Measurements from ENCODE around the gene PLXNA4. TPM values are rescaled to one million over a fixed set of nuclear protein-coding genes. Genes with fewer than 3 reads are reported as not detected.

The PLXNA4 gene
- total and polyA plus RNA-seq, 2 donors (not counting 1 experiment from before 2014, with no cell fraction given), result not detected

DNA sequence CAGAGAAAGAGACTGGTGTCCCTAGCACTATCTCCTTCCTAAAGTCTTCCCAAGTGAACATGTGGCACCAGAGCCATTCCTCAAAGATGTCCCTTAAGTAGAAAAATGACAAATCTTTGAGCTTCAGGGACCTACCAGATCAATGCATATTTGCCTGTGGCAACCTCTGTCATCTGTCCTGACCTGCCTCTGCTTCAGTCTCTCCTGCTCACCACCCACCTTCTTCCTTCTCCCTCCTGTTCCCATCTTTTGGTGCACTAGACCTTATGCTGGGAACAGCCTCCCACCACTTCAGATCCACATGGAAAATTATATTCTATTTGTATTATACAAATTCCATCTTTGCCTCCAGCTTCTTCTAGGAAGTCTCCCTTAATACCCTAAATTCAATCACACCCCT is 386.4 kb downstream of the PLXNA4 start:
- H3K27me3 Mint-ChIP-seq, result peaks cover 5% of the 10 kb centered on the region
- H3K27ac Mint-ChIP-seq, result no peak overlapping the region
- ChIA-PET CTCF (no interaction called here), POLR2A (no interaction called here)
- no peak overlapping the region for H3K4me3 ChIP-seq (ENCODE audit: control extremely low read depth in 1 of 5, extremely low read depth in 1 of 5, insufficient read depth in 1 of 5, low read depth in 2 of 5, low read length in 4 of 5)
- TF ChIP-seq CTCF (IDR thresholded peaks at IDR 0.05), result no peak
- TF ChIP-seq EZH2 (IDR thresholded peaks at IDR 0.05; ENCODE audit: borderline replicate concordance, insufficient read depth, low read depth, low read length, poor library complexity, severe bottlenecking), result no peak
- intact Hi-C loops (cut with micrococcal nuclease), result no loop called here
- no peaks in the 10 kb centered on the region for H3K4me1 ChIP-seq (ENCODE audit: control insufficient read depth in 2 of 2, insufficient read depth in 2 of 2, low read length in 2 of 2)
- H4K20me1 ChIP-seq (ENCODE audit: control insufficient read depth, insufficient read depth, low read length, poor library complexity, severe bottlenecking), result no peaks in the 10 kb centered on the region
- DNase-seq (no peak), ATAC-seq (ENCODE audit: low read depth) (no peak)
- H3K9me3 Mint-ChIP-seq (ENCODE audit: insufficient read depth), result peaks cover 3% of the 10 kb centered on the region
- H3K79me2 ChIP-seq (ENCODE audit: control insufficient read depth, insufficient read depth, low read length), result no peaks in the 10 kb centered on the region
- H3K9me3 ChIP-seq (ENCODE audit: control extremely low read depth in 1 of 3, control insufficient read depth in 2 of 3, insufficient read depth in 1 of 3, low read length in 2 of 3), result peaks cover 0 to 25% (median 0%) of the 10 kb centered on the region in 3 donors
- H2AFZ ChIP-seq (ENCODE audit: insufficient read depth, low read depth, low read length, poor library complexity, severe bottlenecking), result no peak overlapping the region
- no peak overlapping the region for H3K27ac ChIP-seq (ENCODE audit: low read length in 2 of 2)
- no peaks in the 10 kb centered on the region for H3K36me3 ChIP-seq (replicated peaks in 1 of 2; ENCODE audit: control extremely low read depth in 1 of 2, control insufficient read depth in 1 of 2, extremely low read depth in 1 of 2, insufficient read depth in 2 of 2, low read length in 1 of 2)
- no peaks in the 10 kb centered on the region for H3K4me1 Mint-ChIP-seq
- H3K4me2 ChIP-seq (replicated peaks; ENCODE audit: low read depth, low read length, poor library complexity, severe bottlenecking), result no peak overlapping the region
- no peak overlapping the region for H3K9ac ChIP-seq (ENCODE audit: low read length)
- H3K4me3 Mint-ChIP-seq, result no peak overlapping the region
- no peaks in the 10 kb centered on the region for H3K27me3 ChIP-seq (replicated peaks in 1 of 4; ENCODE audit: control extremely low read depth in 1 of 4, control insufficient read depth in 3 of 4, insufficient read depth in 4 of 4, low read length in 3 of 4)

GRCh38 chr7:132187869-132188789 is 388.1 kb downstream of the PLXNA4 start:
- ATAC-seq (ENCODE audit: low read depth), result no peak
- Histone ChIP-seq H3K4me2 (replicated peaks; ENCODE audit: low read depth, low read length, poor library complexity, severe bottlenecking) (no peak overlapping the region), H2AFZ (ENCODE audit: insufficient read depth, low read depth, low read length, poor library complexity, severe bottlenecking) (no peak overlapping the region), H3K27ac (ENCODE audit: low read length in 2 of 2) (no peak overlapping the region), H3K36me3 (replicated peaks in 1 of 2; ENCODE audit: control extremely low read depth in 1 of 2, control insufficient read depth in 1 of 2, extremely low read depth in 1 of 2, insufficient read depth in 2 of 2, low read length in 1 of 2) (no peaks in the 10 kb centered on the region), H3K27me3 (replicated peaks in 1 of 4; ENCODE audit: control extremely low read depth in 1 of 4, control insufficient read depth in 3 of 4, insufficient read depth in 4 of 4, low read length in 3 of 4) (no peaks in the 10 kb centered on the region), H3K9ac (ENCODE audit: low read length) (no peak overlapping the region), H4K20me1 (ENCODE audit: control insufficient read depth, insufficient read depth, low read length, poor library complexity, severe bottlenecking) (no peaks in the 10 kb centered on the region), H3K4me1 (ENCODE audit: control insufficient read depth in 2 of 2, insufficient read depth in 2 of 2, low read length in 2 of 2) (no peaks in the 10 kb centered on the region), H3K9me3 (ENCODE audit: control extremely low read depth in 1 of 3, control insufficient read depth in 2 of 3, insufficient read depth in 1 of 3, low read length in 2 of 3) (peaks cover 0 to 24% (median 0%) of the 10 kb centered on the region in 3 donors), H3K79me2 (ENCODE audit: control insufficient read depth, insufficient read depth, low read length) (no peaks in the 10 kb centered on the region), H3K4me3 (ENCODE audit: control extremely low read depth in 1 of 5, extremely low read depth in 1 of 5, insufficient read depth in 1 of 5, low read depth in 2 of 5, low read length in 4 of 5) (no peak overlapping the region)
- TF ChIP-seq CTCF (IDR thresholded peaks at IDR 0.05) (no peak), EZH2 (IDR thresholded peaks at IDR 0.05; ENCODE audit: borderline replicate concordance, insufficient read depth, low read depth, low read length, poor library complexity, severe bottlenecking) (no peak)
- CTCF ChIA-PET, result no interaction called here
- H3K27ac Mint-ChIP-seq, result no peak overlapping the region
- WGBS (ENCODE audit: insufficient coverage), result 45% methylated on average over 4 of the region's 4 CpGs
- H3K4me1 Mint-ChIP-seq, result no peaks in the 10 kb centered on the region
- intact Hi-C loops (cut with micrococcal nuclease), result no loop called here
- H3K4me3 Mint-ChIP-seq, result no peak overlapping the region
- H3K27me3 Mint-ChIP-seq, result peaks cover 5% of the 10 kb centered on the region
- POLR2A ChIA-PET, result no interaction called here
- H3K9me3 Mint-ChIP-seq (ENCODE audit: insufficient read depth), result peaks cover 3% of the 10 kb centered on the region
- DNase-seq, result no peak

All from B cell (primary cell).